ENCODE measurements around the gene PEX5. TPM values are rescaled to one million over a fixed set of nuclear protein-coding genes. Genes with fewer than 3 reads are reported as not detected.

PEX5 gene
- total RNA-seq, 1 donor from 2014 or later: 21.5 TPM

GRCh38 chr12:7156259-7157197, 33.0 kb upstream of the PEX5 start:
- Histone ChIP-seq H4K20me1 (ENCODE audit: insufficient read depth, low read length) (no peaks in the 10 kb centered on the region), H3K79me2 (ENCODE audit: insufficient read depth, low read length) (no peaks in the 10 kb centered on the region), H2AFZ (ENCODE audit: low read depth, low read length) (no peak overlapping the region), H3K9me3 (ENCODE audit: insufficient read depth, low read depth, low read length) (no peaks in the 10 kb centered on the region), H3K27me3 (ENCODE audit: insufficient read depth, low read length) (no peaks in the 10 kb centered on the region), H3K4me1 (ENCODE audit: insufficient read depth, low read length) (no peaks in the 10 kb centered on the region), H3K27ac (ENCODE audit: low read depth, low read length) (no peak overlapping the region), H3K9ac (ENCODE audit: low read length) (no peak overlapping the region), H3K4me2 (ENCODE audit: low read length) (no peak overlapping the region), H3K36me3 (ENCODE audit: insufficient read depth, low read length) (no peaks in the 10 kb centered on the region), H3K4me3 (ENCODE audit: insufficient read depth, low read depth, low read length) (no peak overlapping the region)
- no peak overlapping the region for H3K4me3 Mint-ChIP-seq (ENCODE audit: unreplicated experiment)
- FAIRE-seq (no peak), DNase-seq (ENCODE audit: low read depth) (no peak)
- no peaks in the 10 kb centered on the region for H3K4me1 Mint-ChIP-seq (ENCODE audit: low read depth, unreplicated experiment)
- TF ChIP-seq CTCF (IDR thresholded peaks at IDR 0.05; ENCODE audit: insufficient read depth, low read depth, low read length) (no peak), EZH2 (IDR thresholded peaks at IDR 0.05; ENCODE audit: insufficient read depth, low read length) (no peak)
- H3K27ac Mint-ChIP-seq (ENCODE audit: unreplicated experiment): no peak overlapping the region
- peaks cover 2% of the 10 kb centered on the region for H3K9me3 Mint-ChIP-seq (ENCODE audit: unreplicated experiment)
- H3K27me3 Mint-ChIP-seq (ENCODE audit: low read depth, unreplicated experiment): peaks cover 14% of the 10 kb centered on the region
- peaks cover 22% of the 10 kb centered on the region for H3K36me3 Mint-ChIP-seq (ENCODE audit: low read depth, unreplicated experiment)

GRCh38 chr12:7157391-7157790, 32.1 kb upstream of the PEX5 start:
- no peak overlapping the region for H3K27ac Mint-ChIP-seq (ENCODE audit: unreplicated experiment)
- DNase-seq (ENCODE audit: low read depth): no peak
- Histone ChIP-seq H3K4me3 (ENCODE audit: insufficient read depth, low read depth, low read length) (no peak overlapping the region), H2AFZ (ENCODE audit: low read depth, low read length) (no peak overlapping the region), H3K9me3 (ENCODE audit: insufficient read depth, low read depth, low read length) (no peaks in the 10 kb centered on the region), H4K20me1 (ENCODE audit: insufficient read depth, low read length) (no peaks in the 10 kb centered on the region), H3K79me2 (ENCODE audit: insufficient read depth, low read length) (no peaks in the 10 kb centered on the region), H3K27me3 (ENCODE audit: insufficient read depth, low read length) (no peaks in the 10 kb centered on the region), H3K27ac (ENCODE audit: low read depth, low read length) (no peak overlapping the region), H3K4me1 (ENCODE audit: insufficient read depth, low read length) (no peaks in the 10 kb centered on the region), H3K9ac (ENCODE audit: low read length) (no peak overlapping the region), H3K36me3 (ENCODE audit: insufficient read depth, low read length) (no peaks in the 10 kb centered on the region), H3K4me2 (ENCODE audit: low read length) (no peak overlapping the region)
- TF ChIP-seq EZH2 (IDR thresholded peaks at IDR 0.05; ENCODE audit: insufficient read depth, low read length) (no peak), CTCF (IDR thresholded peaks at IDR 0.05; ENCODE audit: insufficient read depth, low read depth, low read length) (no peak)
- H3K27me3 Mint-ChIP-seq (ENCODE audit: low read depth, unreplicated experiment): peaks cover 22% of the 10 kb centered on the region
- no peak overlapping the region for H3K4me3 Mint-ChIP-seq (ENCODE audit: unreplicated experiment)
- H3K9me3 Mint-ChIP-seq (ENCODE audit: unreplicated experiment): peaks cover 5% of the 10 kb centered on the region
- no peaks in the 10 kb centered on the region for H3K4me1 Mint-ChIP-seq (ENCODE audit: low read depth, unreplicated experiment)
- no peak for FAIRE-seq
- peaks cover 24% of the 10 kb centered on the region for H3K36me3 Mint-ChIP-seq (ENCODE audit: low read depth, unreplicated experiment)
